ENCODE measurements around the gene LRPPRC.

GRCh38 chr2:44045061-44045460, 49.3 kb upstream of the LRPPRC start:
- no peak for TF ChIP-seq CTCF (IDR thresholded peaks at IDR 0.05; ENCODE audit: insufficient read depth, low read length, poor library complexity, severe bottlenecking)
- no peak for TF ChIP-seq EZH2phosphoT487 (conservative IDR thresholded peaks at IDR 0.05; ENCODE audit: low read length)
